Suppressor macrophage (primary cell): ENCODE data around the gene OAS2.
A peak's percentile ranks its signal among the peaks of the same experiment; 100 is the strongest.

Source experiments
- DNase-seq, 4 experiments: peaks; one replicate each; pipeline ENCODE4 v3.0.0-alpha.2; 2020 to 2022

OAS2 gene

GRCh38 chr12:112985642-112986290 is 7.4 kb downstream of the OAS2 start:
- no peak for DNase-seq

GRCh38 chr12:112986291-112986800 is 8.0 kb downstream of the OAS2 start:
- DNase-seq, result no peak

GRCh38 chr12:112987561-112987960 is 9.2 kb downstream of the OAS2 start:
- no peak for DNase-seq

- no peak for DNase-seq
Measured at GRCh38 chr12:112988224-112988623, 9.9 kb downstream of the OAS2 start.

GRCh38 chr12:112988823-112989385 is 10.6 kb downstream of the OAS2 start:
- DNase-seq, result peak in 2 of 4 experiments; percentile 21 to 30

GRCh38 chr12:112989806-112990205 is 11.5 kb downstream of the OAS2 start:
- peak in 2 of 4 experiments; percentile 13 to 33 for DNase-seq

- DNase-seq, result peak; percentile 78 to 81 (median 80)
Measured at GRCh38 chr12:112992541-112993398, 14.5 kb downstream of the OAS2 start.

GRCh38 chr12:112995008-112995407 is 16.7 kb downstream of the OAS2 start:
- DNase-seq, result no peak

- no peak for DNase-seq
Measured at GRCh38 chr12:112996501-112996900, 18.2 kb downstream of the OAS2 start.

- DNase-seq, result no peak
Measured at GRCh38 chr12:112997506-112997905, 19.2 kb downstream of the OAS2 start.

- DNase-seq, result no peak
Measured at GRCh38 chr12:112998987-112999767, 20.9 kb downstream of the OAS2 start.

GRCh38 chr12:113000433-113000832 is 22.1 kb downstream of the OAS2 start:
- no peak for DNase-seq

GRCh38 chr12:113002155-113002554 is 23.8 kb downstream of the OAS2 start:
- no peak for DNase-seq

- DNase-seq, result no peak
Measured at GRCh38 chr12:113002676-113003075, 24.4 kb downstream of the OAS2 start.

- DNase-seq, result no peak
Measured at GRCh38 chr12:113003636-113004035, 25.3 kb downstream of the OAS2 start.

GRCh38 chr12:113005762-113006161 is 27.4 kb downstream of the OAS2 start:
- peak in 3 of 4 experiments; percentile 17 to 25 (median 19) for DNase-seq

GRCh38 chr12:113006206-113006605 is 27.9 kb downstream of the OAS2 start:
- DNase-seq, result no peak

- DNase-seq, result no peak
Measured at GRCh38 chr12:113006641-113007040, 28.3 kb downstream of the OAS2 start.

GRCh38 chr12:113007166-113007565 is 28.8 kb downstream of the OAS2 start:
- no peak for DNase-seq

GRCh38 chr12:113010701-113011100 is 32.4 kb downstream of the OAS2 start:
- no peak for DNase-seq

GRCh38 chr12:113014565-113014964 is 36.2 kb downstream of the OAS2 start:
- DNase-seq, result no peak

- DNase-seq, result no peak
Measured at GRCh38 chr12:113016796-113017195, 38.5 kb downstream of the OAS2 start.

- DNase-seq, result no peak
Measured at GRCh38 chr12:113019025-113019424, 40.7 kb downstream of the OAS2 start.
